ENCODE data around the gene TBX15.

DNA sequence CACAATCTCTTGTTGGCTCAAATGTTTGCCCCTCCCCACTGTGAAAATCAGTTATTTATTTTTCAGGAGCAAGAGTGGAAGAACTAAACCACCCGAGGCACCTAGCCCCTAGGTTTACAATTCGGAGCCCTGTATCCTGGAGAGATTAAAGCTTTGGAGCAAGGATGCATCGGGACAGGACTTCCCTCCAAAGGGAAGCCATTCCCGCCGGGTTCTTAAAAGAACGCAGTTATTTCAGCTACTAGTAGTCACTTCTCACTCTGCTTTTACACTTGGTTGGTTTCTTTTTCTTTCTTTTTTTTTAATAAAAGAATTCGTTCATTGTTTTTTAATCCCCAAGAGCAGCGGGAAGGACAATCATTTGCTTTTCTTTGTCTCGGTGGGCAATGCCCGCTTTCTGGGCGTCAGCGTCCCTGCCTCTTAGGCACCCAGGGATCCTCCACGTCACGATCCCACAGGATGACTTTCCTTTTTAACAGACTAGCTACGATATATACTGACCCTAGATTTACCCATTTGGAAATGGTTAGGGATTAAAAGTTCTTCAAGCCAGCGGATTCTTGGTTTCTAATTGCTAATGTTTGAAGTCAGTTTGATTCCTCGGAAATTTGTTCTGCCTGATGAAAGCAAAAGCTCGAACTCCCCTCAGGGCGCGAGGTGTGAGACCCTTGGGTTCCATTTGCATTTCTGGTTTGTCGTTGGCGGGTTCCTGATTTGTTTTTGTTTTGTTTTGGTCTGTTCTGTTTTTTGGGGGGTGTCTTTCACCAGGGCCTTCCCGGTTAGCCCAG, 9.0 kb downstream of the TBX15 start:
- TF ChIP-seq, protein P1, sequence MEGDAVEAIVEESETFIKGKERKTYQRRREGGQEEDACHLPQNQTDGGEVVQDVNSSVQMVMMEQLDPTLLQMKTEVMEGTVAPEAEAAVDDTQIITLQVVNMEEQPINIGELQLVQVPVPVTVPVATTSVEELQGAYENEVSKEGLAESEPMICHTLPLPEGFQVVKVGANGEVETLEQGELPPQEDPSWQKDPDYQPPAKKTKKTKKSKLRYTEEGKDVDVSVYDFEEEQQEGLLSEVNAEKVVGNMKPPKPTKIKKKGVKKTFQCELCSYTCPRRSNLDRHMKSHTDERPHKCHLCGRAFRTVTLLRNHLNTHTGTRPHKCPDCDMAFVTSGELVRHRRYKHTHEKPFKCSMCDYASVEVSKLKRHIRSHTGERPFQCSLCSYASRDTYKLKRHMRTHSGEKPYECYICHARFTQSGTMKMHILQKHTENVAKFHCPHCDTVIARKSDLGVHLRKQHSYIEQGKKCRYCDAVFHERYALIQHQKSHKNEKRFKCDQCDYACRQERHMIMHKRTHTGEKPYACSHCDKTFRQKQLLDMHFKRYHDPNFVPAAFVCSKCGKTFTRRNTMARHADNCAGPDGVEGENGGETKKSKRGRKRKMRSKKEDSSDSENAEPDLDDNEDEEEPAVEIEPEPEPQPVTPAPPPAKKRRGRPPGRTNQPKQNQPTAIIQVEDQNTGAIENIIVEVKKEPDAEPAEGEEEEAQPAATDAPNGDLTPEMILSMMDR (IDR thresholded peaks at IDR 0.05; ENCODE audit: insufficient read depth, low read length, poor library complexity, severe bottlenecking): no peak
- no peak for TF ChIP-seq EZH2phosphoT487 (conservative IDR thresholded peaks at IDR 0.05; ENCODE audit: low read length)

Measured in SU-DHL-6 (cell line).